HepG2 (cell line): ENCODE results near the gene SYT7. TPM values are rescaled to one million over a fixed set of nuclear protein-coding genes. Genes with fewer than 3 reads are reported as not detected.

Source experiments
- ARHGAP35 ChIP-seq: sonication (generic); formaldehyde crosslinking; IDR thresholded peaks from 2 replicates; pipeline ENCODE4 v1.9.0; 2022; ENCODE audit warnings: mild to moderate bottlenecking, inconsistent platforms, moderate library complexity, missing genetic modification reagents, borderline replicate concordance
- ARID4A ChIP-seq: sonication (generic); formaldehyde crosslinking; IDR thresholded peaks from 2 replicates; pipeline ENCODE4 v1.5.0; 2020; ENCODE audit warnings: mild to moderate bottlenecking, missing genetic modification reagents, borderline replicate concordance
- ATF5 ChIP-seq: sonication (generic); formaldehyde crosslinking; IDR thresholded peaks from 2 replicates; pipeline ENCODE4 v1.4.0; 2020; ENCODE audit warnings: mild to moderate bottlenecking, low read depth, missing genetic modification reagents
- ATF7 ChIP-seq, 2 experiments: fragments of 450-650 bp in 1 of 2; sonication (generic) in 1 of 2; formaldehyde crosslinking in 1 of 2; IDR thresholded peaks; 2 replicates each; pipeline versions ENCODE4 v1.4.0 to v1.6.1; 2016 to 2020; ENCODE audit warnings: antibody characterized with exemption in 1 of 2, mild to moderate bottlenecking in 1 of 2, missing genetic modification reagents in 1 of 2
- GRHL1 ChIP-seq: sonication (generic); formaldehyde crosslinking; conservative IDR thresholded peaks from 2 replicates; pipeline ENCODE4 v1.8.0; 2022; ENCODE audit warnings: missing genetic modification reagents
- KLF16 ChIP-seq, 2 experiments: sonication (generic) in 1 of 2; formaldehyde crosslinking in 1 of 2; IDR thresholded peaks; 2 replicates each; pipeline versions ENCODE4 v1.6.1 to v1.8.0; 2016 to 2023; ENCODE audit warnings: missing genetic modification reagents in 2 of 2, missing compliant biosample characterization in 1 of 2
- MED1 ChIP-seq: sonication (generic); formaldehyde crosslinking; IDR thresholded peaks from 2 replicates; pipeline ENCODE4 v1.4.0; 2020; ENCODE audit warnings: missing genetic modification reagents
- NFKBIZ ChIP-seq: IDR thresholded peaks from 2 replicates; pipeline ENCODE4 v1.6.1; 2018; ENCODE audit warnings: missing genetic modification reagents, missing compliant biosample characterization
- RAD21 ChIP-seq: fragments of 450-650 bp; formaldehyde crosslinking; IDR thresholded peaks from 2 replicates; pipeline ENCODE4 v1.5.0; 2020; ENCODE audit warnings: mild to moderate bottlenecking
- SMYD3 ChIP-seq: sonication (generic); formaldehyde crosslinking; IDR thresholded peaks from 2 replicates; pipeline ENCODE4 v1.8.1; 2023; ENCODE audit warnings: mild to moderate bottlenecking, missing genetic modification reagents
- SNAPC5 ChIP-seq: sonication (generic); formaldehyde crosslinking; IDR thresholded peaks from 2 replicates; pipeline ENCODE4 v1.8.1; 2023; ENCODE audit warnings: mild to moderate bottlenecking, missing genetic modification reagents, borderline replicate concordance
- TCF7 ChIP-seq: sonication (generic); IDR thresholded peaks from 2 replicates; pipeline ENCODE4 v1.6.1; 2016; ENCODE audit warnings: antibody characterized with exemption, low read depth
- ZFP1 ChIP-seq: IDR thresholded peaks from 2 replicates; pipeline ENCODE4 v1.6.1; 2016
- ZFP82 ChIP-seq: sonication (generic); formaldehyde crosslinking; IDR thresholded peaks from 2 replicates; pipeline ENCODE4 v1.5.1; 2020; ENCODE audit warnings: mild to moderate bottlenecking, missing genetic modification reagents, borderline replicate concordance
- ZNF350 ChIP-seq: sonication (generic); formaldehyde crosslinking; IDR thresholded peaks from 2 replicates; pipeline ENCODE4 v1.4.0; 2020; ENCODE audit warnings: mild to moderate bottlenecking, low read depth, missing genetic modification reagents, borderline replicate concordance
- ZNF609 ChIP-seq: sonication (generic); formaldehyde crosslinking; IDR thresholded peaks from 2 replicates; pipeline ENCODE4 v1.4.0; 2020; ENCODE audit warnings: mild to moderate bottlenecking, missing genetic modification reagents, borderline replicate concordance
- polyA plus RNA-seq, 8 experiments: library from polyadenylated mRNA; depleted of rRNA in 3 of 8; stranded (reverse) in 7 of 8; unstranded in 1 of 8; fragments of >200 nt; fragmentation: Illumina TruSeq in 4 of 8; extraction: Trizol in 4 of 8; gene quantifications; 2 replicates each; pipeline versions ENCODE4 v1.2.1 to v1.2.3, GENCODE V29; 2011 to 2016; ENCODE audit warnings: low read depth in 4 of 8, missing spikeins in 1 of 8, mixed read lengths in 1 of 8; ENCODE audit not compliant: insufficient read depth in 1 of 8
- total RNA-seq, 5 experiments: library from RNA; depleted of rRNA; stranded (reverse); fragments of >200 nt; fragmentation: Illumina TruSeq; extraction: Trizol; gene quantifications; 2 replicates each; pipeline ENCODE4 v1.2.3, GENCODE V29; 2016; ENCODE audit warnings: low read depth in 1 of 5

The SYT7 gene
- total and polyA plus RNA-seq, 2 of the 13 experiments (the other 11 are each of a cell fraction or from before 2014, with no cell fraction given): 1.4 to 4.4 TPM

GRCh38 chr11:61627850-61628661, 47.2 kb upstream of the SYT7 start (continued):
- TF ChIP-seq ZNF350 (CRISPR knock-in tag): peak; percentile 44; the same call in 1 of the 2 replicates
- 0 out of 2 replicates have a peak, but pooled peaks have one; percentile 25 for TF ChIP-seq MED1
- TF ChIP-seq ZNF609 (CRISPR knock-in tag): no peak
- TF ChIP-seq SMYD3 (CRISPR knock-in tag): no peak
- no peak for TF ChIP-seq ZFP82 (CRISPR knock-in tag)
- TF ChIP-seq ATF7 (IDR thresholded peaks at IDR 0.05): no peak
- no peak for TF ChIP-seq ATF7 (CRISPR knock-in tag; IDR thresholded peaks at IDR 0.05)
- no peak for TF ChIP-seq ZFP1 (CRISPR knock-in tag)
- TF ChIP-seq GRHL1 (CRISPR knock-in tag): no peak
- TF ChIP-seq ATF5 (CRISPR knock-in tag): no peak
- TF ChIP-seq NFKBIZ (CRISPR knock-in tag): no peak
- no peak for TF ChIP-seq ARHGAP35 (CRISPR knock-in tag)
- TF ChIP-seq ARID4A (CRISPR knock-in tag): peak; percentile 39; the same call in 1 of the 2 replicates
- TF ChIP-seq KLF16 (CRISPR knock-in tag; IDR thresholded peaks at IDR 0.05): peak in 1 of 2 experiments; percentile 25; a peak in 1 of 4 replicates
- no peak for TF ChIP-seq TCF7
- no peak for TF ChIP-seq SNAPC5 (CRISPR knock-in tag)
- peak; percentile 91 for TF ChIP-seq RAD21 (CRISPR knock-in tag)
